Hindlimb muscle (tissue), 1 donor: Measurements from ENCODE around the gene MYADML2. TPM values are rescaled to one million over a fixed set of nuclear protein-coding genes. Genes with fewer than 3 reads are reported as not detected.
"Not testable (repeated sequence)": the region's sequence is repeated elsewhere in the genome, so short reads cannot be mapped to it uniquely, and the experiment has no call there.

Experiments used
- DNase-seq: peaks from one replicate; pipeline ENCODE4 v3.0.0-alpha.2; 2013
- polyA plus RNA-seq: library from polyadenylated mRNA; unstranded; fragments of 120-200 nt; gene quantifications from one replicate; pipeline ENCODE4 v1.2.1, GENCODE V29; 2013; ENCODE audit not compliant: insufficient read length

Gene MYADML2
- polyA plus RNA-seq, 1 donor, result 25.0 TPM

DNA sequence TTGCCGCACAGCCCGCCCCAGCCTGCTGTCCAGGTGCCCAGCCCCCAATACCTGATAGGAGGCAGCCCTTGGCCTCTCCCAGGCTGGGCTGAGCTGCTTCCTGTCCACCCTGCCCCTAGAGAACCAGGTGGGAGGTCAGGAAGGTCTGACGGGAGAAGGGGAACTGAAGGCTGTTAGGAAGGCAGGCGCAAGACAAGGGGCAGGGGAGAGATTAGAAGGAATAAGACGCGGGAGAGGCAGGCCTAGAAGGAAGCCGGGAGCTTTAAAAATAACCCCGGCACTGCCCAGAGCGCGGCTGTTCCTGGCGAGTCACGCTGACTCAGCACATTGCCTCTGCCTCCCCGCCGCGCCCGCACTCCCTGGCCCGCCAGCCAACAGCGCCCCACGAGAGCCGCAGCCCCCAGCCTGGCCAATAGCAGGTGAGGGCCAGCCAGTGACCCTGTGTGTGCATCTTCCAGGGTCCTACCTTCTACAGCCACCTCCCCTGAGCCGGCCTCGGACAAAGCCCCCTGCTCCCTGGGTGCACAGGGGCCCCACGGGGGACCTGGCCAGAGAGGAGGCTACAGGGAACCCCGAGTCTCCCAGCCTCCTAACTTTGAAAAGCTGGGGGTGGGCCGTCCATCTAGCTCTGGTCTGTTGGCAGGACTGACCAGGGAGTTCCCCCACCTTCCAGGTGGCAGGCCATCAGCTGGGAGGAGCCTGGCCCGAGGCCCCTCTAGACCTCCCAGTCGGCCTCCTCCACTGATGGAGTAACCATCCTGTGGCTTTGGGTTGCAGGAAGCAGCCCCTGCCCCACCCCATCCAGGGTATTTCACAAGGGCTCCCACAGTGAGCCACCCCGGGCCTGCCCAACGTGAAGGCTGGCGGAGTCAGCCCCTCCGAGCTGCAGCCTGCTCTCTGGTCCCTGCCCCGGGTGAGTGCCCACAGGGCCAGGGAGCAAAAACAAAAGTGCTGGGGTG is 23.5 kb downstream of the MYADML2 start:
- DNase-seq, result peak; percentile 56

DNA sequence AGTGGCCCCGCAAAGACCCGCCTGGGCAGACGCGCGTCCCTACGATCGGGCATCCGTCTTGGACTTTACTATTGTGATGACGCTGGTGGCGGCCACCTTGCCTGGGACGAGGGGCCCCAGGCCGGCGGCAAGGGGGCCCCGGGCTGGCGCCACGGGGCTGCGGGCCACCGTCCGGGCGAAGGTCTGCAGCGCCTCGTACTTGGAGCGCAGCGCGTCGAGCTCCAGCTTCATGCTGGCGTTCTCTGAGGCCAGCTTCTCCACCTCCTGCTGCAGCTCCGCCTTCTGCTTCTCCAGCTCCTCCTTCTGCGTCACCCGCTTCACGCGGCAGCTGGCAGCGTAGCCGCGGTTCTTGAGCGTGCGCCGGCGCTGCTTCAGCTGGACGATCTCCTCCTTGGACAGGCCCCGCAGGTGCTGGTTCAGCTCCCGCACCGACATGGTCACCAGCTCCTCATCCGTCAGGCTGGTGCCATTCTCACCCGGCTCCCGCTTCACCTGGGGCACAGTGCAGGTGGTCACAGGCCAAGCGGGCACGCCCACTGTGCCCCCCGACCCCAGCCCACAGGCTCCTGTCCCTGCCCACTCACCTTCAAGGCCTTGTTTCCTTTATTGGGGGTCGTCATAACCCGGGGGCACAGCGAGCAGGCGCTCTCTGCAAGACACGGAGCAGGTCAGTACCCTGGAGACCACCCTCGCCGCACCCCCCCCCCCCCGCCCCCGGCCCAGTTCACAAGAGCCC is 24.3 kb downstream of the MYADML2 start:
- DNase-seq, result no peak

DNA sequence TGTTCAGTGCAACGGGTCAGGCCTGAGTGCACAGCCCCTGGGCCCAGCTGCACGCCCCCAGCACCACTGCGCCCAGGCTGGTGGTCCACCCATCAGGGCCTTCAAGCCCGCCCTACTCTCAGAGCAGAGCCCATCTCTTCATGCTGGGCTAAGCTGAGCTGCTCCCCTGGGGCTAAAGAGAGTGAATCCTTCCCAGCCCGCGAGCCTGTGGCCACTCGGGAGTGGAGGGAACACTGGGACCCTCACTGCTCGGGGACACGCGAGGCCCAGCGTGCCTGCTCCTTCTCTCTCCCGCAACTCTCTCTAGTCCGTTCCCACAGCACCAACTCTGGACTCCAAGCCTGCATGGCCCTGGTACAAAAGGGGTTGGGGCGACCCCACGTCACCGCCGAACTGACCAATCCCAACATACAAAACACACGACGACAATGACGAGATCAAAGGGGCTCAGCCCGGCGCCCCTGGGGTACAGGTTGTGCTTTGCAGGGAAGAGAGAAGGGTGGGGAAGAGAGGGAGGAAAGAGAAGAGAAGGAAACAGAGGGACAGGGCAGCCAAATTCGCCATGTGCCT is 25.0 kb downstream of the MYADML2 start:
- DNase-seq, result no peak

DNA sequence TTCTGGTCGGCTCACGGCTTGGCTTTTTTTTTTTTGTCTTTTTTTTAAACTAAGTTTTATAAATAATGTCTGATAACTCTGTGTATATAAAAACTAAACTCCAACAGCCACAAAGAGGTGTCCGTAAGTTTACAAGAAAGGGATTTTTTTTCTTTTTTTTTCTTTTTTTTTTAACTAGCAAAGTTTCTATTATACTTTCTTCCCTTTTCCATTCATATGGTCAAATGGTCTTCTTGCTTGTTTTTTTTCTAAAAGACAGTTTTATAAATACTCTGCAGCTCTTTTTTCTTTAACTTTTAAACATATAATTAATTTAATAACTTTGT is 25.5 kb downstream of the MYADML2 start:
- no peak for DNase-seq

DNA sequence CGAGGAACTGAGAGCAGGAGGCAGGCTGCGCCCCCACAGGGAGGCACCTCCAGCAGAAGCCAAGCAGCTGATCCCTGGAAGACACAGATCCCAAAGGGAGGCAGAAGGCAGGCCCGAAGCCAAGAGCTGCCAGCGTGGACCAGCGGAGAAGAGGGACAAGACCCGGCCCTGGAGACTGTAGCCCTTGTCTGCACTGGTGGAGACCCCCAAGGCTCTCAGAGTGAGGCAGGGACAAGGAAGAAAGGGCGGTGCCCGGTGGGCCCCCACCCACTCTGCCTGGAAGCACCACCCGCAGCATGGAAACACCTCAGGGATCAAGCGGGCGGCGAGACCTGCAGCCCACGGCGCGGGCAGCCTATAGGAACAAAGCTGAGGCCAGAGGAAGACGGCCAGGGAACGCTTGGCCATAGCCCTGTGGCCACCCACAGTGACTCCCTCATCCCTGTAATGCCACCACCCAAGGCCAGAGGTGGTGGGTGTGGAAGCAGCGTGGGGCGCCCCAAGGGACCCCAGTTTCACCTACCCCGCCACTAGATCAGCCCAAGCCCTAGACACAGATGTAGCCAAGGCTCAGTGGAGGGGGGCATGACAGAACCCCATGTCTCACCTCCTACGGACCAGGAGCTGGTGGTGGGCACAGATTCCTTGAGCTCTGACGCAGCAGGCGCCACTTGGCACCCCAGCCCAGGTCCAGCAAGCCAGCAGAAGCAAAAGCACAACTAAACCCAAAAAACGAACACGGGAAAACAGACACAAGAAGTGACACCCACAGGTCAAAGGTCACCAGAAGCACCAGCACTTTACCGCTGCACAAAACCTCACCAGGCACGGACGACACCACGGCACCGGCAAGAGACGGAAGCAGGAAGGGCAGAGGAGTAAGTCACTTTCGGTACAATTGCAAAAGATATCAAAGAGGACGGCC is 26.2 kb downstream of the MYADML2 start:
- no peak for DNase-seq

DNA sequence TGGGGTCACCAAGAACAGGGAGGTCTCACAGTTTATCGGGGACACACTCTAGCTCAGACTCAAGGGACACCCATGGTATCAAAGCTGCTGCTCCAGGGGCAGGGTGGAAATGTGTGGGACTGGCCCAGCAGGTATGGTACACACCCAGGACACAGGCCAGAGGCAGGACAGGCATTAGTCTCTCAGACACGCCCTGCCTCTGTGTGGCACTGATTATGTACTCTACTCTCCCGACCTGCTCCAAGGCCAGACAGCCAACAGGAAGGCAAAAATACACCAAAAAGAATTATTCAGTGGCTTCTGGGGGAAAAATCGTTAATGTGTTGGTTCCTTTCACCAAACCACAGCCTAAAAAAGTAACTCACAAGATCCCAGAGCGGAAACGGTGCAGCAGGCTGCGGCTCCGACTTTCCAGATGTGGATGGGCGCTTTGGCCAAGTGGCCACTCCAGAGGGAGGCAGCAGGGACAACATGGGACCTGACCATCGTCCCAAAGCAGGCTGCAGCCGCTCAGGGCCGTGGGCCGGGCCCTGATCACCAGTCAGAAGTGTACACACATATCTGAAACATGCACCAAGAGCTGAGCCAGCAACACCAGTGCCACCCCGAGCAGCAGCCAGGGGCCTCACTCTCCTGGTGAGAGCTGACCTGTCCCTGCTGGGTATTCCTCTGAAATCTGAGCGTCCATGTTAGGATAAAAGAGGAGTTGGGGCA is 28.0 kb downstream of the MYADML2 start:
- DNase-seq, result no peak

DNA sequence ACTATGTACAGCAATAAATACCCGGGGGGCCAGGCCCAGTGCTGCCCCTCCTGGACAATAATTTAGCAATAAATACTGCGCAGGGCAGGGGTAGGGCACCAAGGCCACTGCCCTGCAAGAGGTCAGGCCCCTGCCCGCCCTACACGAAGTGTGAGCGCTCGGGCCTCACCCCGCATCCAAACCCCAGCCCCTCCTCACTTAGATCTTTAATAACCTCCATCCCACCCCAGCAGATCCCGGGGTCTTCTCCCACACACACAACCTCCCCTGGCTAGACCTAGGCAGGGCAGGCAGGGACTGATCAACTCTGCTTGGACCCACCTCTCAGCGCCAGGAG is 28.7 kb downstream of the MYADML2 start:
- DNase-seq, result not testable (repeated sequence)

DNA sequence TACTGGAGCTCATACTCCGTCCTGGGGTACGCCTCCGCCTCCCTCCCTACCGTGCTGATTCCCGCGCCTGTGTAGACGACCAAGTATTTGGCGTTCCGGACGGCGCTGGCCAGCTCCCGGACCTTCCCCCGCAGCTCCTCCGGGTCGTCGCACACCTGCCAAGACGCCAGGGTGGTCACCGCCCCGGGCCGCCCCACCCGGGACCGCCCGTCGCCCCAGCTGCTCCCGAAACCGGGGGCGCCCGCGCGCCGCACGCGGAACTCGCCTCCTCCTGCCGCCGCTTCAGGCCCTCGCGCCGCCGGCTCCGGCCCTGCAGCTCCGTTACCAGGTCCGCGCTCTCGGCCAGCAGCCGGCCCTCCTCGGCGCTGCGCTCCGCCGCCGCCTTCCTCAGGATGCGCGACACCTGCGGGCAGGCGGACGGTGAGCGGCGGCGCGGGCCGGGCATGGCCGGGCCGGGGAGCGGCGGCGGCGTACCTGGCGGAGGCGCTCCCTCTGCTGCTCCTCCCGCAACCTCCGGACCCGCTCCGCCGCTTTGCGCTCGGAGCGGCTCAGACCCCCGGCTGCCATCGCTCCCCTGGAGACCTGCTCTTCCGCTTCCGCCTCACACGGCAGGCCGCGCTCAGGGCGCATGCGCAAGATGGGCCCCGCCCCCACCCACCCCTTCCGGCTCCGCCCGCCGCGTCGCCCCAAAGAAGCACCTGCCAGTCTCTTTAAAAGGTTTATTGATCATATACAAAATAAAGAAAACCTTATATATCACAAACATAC is 29.3 kb downstream of the MYADML2 start, which contains the start of gene SIRT7:
Gene SIRT7, minus strand, starts transcription at position 612 of the 768 bp plus-strand sequence. Its CDS starts 45 bp downstream, at position 567.
- peak; percentile 80 for DNase-seq

DNA sequence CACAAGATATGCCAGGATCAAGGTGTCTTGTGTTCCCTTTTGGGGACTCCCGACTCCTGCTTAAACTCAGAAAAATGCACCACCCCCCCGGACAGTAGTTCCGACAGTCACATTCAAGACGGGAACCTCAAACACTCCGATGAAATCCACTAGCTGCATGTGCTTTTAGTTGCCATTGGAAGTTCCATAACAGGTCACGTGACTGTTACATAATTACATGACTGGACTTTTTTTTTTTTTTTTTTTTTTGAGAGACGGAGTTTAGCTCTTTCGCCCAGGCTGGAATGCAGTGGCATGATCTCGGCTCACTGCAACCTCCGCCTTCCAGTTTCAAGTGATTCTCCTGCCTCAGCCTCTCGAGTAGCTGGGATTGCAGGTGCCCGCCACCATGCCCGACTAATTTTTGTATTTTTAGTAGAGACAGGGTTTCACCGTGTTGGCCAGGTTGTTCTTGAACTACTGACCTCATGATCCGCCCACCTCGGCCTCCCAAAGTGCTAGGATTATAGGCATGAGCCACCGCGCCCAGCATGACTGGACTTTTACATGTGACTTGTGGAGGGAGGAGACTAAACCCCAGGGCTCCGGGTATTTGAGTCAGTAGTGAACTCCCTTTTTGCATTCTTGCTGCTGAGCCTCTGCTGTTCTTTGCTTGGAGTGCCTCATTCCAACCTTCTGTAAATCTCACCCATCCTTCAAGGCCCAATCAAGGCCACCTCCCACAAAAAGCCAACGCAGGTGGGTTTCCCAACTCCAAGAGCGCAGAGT is 30.6 kb downstream of the MYADML2 start:
- no peak for DNase-seq

DNA sequence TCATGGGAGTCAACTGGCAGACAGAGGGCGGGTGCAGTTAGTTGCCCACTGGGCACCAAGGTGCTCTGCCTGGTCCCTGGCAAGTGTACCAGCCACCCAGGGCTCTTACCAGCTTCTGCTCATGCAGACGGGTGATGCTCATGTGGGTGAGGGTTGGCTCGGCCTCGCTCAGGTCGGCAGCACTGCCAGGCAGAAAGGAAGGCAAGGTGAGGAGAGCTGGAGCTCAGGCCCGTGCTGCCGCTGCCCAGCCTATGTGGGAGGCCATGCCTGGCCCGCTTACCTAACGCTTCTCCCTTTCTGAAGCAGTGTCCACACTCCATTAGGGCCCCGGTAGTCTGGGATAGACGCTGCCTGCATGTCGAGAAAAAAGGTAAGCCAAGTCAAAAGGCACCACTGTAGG is 31.7 kb downstream of the MYADML2 start:
- no peak for DNase-seq

DNA sequence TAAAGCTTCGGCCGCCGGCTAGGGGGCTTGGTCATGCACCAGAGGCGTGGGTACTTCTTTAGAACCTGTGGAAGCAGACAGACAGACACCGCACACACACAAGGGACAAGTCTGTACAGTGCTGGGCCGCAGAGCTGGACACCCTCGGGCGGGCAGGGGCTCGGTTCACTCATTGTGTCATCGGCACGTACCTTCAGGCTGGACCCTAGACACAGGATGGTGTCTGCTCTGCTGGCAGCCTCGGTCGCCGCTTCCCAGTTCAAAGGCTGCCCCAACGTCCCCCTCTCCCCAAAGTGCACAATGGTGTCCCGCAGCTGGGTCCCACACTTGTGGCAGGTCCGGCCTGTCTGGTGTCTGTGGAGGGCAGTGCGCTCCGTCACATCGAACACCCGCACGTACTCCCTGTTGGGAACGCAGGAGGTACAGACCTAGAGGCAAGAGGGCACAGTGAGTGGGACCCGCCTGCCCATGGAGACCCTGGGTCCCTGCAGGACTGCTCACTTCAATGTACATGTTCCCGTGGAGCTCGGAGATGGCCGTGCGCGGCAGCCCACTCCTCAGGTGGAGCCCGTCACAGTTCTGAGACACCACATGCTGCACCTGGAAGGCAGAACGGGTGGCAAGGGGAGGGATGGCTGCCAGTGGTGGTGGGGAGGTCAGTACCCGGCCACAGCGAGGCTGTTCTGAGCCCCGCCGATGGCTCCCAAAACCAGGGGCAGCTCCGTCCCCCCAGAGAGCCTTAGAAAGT is 32.8 kb downstream of the MYADML2 start:
- DNase-seq, result no peak

DNA sequence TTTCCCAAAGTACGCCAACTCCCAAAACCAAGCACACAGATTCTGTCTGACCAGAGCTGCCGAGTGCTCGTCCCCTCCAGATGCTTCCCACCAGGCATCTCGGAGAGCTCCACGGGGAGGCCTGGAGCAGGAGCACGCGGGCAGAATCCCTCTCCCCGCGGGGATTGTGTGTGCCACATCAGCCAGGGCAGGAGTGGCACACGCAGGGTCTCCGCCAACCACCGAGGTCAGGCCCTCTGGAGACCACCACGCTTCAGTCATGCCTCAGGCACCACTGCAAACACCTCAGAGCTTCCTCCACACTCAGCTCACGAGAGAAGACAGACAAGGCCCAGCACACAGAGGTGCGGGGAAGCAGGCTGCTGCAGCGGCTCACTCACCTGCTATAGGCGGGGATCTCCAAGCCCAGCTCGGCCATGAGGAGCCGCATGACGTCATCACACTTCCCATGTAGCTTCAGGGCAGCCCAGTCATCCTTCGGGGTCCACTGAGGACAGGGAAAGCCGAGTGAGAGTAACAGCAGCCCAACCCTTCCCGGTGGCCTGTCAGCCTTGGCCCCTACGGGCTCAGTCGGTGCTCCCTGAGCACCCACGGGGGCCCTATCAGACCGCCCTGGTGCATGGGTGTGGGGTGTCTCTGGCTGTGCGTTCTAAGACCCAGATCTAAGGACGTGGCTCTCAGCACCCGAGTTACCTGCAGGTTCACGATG is 33.5 kb downstream of the MYADML2 start:
- no peak for DNase-seq

DNA sequence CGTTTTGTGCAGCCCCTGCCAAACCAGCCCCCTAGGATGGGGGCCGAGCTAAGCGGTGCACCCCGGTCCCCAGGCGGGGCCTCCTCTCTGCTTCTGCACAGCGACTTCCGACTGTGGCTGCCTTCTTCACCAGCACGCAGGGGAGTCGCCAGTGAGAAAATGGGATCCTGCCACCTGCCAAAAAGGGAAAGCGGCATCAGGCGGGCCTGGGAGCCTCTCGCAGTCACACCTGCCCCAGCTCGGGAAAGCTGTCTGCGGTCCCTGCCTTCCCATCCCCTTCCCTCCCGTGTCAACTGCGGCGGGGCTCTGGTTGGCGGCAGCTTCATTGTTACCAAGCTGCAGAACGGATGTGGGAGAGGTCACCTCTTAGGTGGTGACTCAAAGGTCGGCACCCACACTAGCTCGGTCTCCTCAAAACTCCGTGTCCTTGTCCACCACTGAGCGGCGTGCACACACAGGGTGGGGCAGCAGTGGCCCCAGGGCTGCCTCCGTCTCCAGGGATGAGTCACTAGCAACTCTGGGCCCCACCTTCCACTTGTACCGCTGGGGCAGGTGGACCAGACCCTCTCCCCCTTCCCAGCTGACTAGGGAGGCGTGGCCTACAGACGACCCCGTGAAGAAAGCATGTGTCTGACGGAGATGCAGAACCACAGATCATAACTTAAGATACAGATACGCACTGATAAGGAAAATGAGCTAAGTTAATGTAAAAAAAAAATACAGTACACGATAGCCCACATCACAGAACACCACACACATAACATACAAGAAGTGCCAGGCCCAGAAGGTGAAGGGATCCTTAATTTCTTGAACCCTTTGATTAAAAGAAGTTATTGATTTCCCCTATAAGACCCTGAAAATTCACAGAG is 34.4 kb downstream of the MYADML2 start:
- DNase-seq, result no peak

DNA sequence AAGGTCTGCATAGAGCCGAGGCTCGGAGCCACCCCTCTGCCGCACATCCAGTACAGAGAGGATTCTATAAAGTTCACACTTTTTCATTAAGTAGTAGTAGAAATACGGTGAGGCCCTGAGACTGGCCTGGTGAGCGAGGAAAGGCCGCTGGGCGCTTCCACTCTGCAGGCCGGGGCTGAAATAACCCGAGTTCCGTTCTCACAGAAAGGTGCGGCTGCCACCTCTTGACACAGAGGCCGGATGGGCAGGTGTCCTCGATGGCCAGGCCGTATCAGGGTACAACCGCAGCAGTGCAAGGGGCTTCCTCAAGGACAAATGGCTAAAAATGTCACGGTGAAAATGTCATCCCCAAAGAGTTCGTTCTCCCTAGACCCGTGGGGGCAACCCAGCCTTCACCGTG is 35.1 kb downstream of the MYADML2 start:
- no peak for DNase-seq

DNA sequence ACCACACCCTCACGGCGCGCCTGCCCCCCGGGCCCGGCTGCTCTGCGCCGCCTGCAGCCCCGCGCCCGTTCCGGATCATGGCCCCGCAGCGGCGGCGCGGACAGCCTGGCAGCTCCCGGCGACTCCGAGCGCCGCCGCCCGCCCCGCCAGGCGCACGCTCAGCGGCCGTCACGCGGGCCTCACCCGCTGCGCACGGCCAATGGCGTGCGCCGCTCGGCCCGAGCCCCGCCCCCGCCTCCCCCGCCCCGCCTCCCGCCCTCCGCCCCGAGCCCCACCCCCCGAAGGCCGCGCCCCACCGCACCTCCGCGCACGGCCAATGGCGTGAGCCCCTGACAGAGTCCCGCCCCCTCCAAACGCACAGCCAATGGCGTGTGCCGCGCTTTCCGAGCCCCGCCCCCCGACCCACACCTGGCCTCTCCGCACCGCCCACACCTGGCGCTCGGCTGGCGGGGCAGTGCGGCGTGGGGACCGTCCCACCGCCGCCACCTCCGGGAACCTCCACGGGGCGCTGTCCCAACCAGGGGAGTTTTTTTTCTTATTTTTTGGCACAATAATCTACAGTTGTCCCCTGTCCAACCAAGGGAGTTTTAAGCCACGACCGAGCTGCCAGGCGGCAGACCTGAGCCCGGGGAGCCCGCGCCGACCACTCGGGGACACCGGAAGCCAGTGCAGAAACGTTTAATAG is 35.6 kb downstream of the MYADML2 start, which contains the start of gene PCYT2:
Gene PCYT2, minus strand, starts transcription at position 123 of the 685 bp plus-strand sequence. Its CDS starts 44 bp downstream, at position 79.
- DNase-seq, result peak; percentile 87

DNA sequence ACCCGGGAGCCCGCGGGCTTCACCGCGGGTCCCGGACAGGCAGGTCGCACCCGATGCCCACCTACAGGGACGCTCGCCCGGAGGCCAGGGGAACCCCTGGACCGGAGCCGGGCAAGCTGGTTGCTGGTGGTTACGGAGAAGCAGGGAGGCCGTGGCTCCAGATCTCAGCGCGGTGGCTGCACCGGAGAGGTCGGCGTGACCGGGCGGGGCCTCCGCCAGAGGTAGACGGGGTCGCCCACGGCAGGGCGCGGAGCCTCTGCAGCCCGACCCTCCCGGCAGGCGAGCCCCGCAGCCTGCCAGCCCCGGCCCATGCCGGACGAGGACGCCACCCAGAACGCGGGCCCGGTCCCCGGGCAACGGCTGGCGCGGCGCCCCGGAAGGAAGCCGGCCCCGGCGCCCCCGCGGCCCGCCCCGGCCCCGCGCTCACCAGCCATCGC is 36.2 kb downstream of the MYADML2 start:
- no peak for DNase-seq
